HUES64 (cell line): ENCODE data around the gene PCDHA5.

Experiments used
- H3K27ac ChIP-seq: 2 replicates; pipeline ENCODE4 v1.7.0; 2013; ENCODE audit warnings: low read depth, low read length, inconsistent platforms
- H3K27me3 ChIP-seq: 2 replicates; pipeline ENCODE4 v1.6.1; 2013; ENCODE audit warnings: mild to moderate bottlenecking, low read length; ENCODE audit not compliant: insufficient read depth
- H3K36me3 ChIP-seq: 2 replicates; pipeline ENCODE4 v1.6.1; 2013; ENCODE audit warnings: mild to moderate bottlenecking, low read length; ENCODE audit not compliant: insufficient read depth
- H3K4me1 ChIP-seq: 2 replicates; pipeline ENCODE4 v1.6.1; 2013; ENCODE audit warnings: mild to moderate bottlenecking, low read length, moderate library complexity; ENCODE audit not compliant: insufficient read depth
- H3K4me3 ChIP-seq: 2 replicates; pipeline ENCODE4 v1.5.1; 2013; ENCODE audit warnings: mild to moderate bottlenecking, low read length, moderate library complexity
- H3K9ac ChIP-seq: 2 replicates; pipeline ENCODE4 v1.6.1; 2013; ENCODE audit warnings: mild to moderate bottlenecking, low read depth, low read length
- H3K9me3 ChIP-seq: 2 replicates; pipeline ENCODE4 v1.6.1; 2013; ENCODE audit warnings: low read depth, low read length; ENCODE audit not compliant: insufficient read depth
- WGBS: fragments of 150-250, 120-280 bp; methylation state at CpG from one replicate; pipeline ENCODE4 v1.1.7; 2013; ENCODE audit warnings: missing lambda C conversion rate; 5-methylcytosine and 5-hydroxymethylcytosine counted together

PCDHA5 gene

DNA sequence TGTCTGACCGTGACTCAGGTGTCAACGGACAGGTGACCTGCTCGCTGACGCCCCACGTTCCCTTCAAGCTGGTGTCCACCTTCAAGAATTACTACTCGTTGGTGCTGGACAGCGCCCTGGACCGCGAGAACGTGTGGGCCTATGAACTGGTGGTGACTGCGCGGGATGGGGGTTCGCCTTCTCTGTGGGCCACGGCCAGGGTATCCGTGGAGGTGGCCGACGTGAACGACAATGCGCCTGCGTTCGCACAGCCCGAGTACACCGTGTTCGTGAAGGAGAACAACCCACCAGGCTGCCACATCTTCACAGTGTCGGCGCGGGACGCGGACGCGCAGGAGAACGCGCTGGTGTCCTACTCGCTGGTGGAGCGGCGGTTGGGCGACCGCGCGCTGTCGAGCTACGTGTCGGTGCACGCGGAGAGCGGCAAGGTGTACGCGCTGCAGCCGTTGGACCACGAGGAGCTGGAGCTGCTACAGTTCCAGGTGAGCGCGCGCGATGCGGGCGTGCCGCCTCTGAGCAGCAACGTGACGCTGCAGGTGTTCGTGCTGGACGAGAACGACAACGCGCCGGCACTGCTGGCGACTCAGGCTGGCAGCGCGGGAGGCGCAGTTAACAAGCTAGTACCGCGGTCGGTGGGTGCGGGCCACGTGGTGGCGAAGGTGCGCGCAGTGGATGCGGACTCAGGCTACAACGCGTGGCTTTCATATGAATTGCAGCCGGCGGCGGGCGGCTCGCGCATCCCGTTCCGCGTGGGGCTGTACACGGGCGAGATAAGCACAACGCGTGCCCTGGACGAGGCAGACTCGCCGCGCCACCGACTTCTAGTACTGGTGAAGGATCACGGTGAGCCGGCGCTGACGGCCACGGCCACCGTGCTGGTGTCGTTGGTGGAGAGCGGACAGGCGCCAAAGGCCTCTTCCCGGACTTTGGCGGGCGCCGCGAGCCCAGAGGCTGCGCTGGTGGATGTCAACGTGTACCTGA, 49.1 kb downstream of the PCDHA5 start:
- H3K27ac ChIP-seq = no peak overlapping the region
- WGBS = 97% methylated on average over 114 of the region's 114 CpGs
- H3K9me3 ChIP-seq = 0 out of 2 replicates have a peak, but pooled peaks cover 4% of the 10 kb centered on the region
- H3K4me3 ChIP-seq = no peak overlapping the region; the same call in 1 of the 2 replicates
- H3K9ac ChIP-seq = no peak overlapping the region
- H3K4me1 ChIP-seq = 0 out of 2 replicates have a peak, but pooled peaks cover 3% of the 10 kb centered on the region
- H3K27me3 ChIP-seq = no peaks in the 10 kb centered on the region
- H3K36me3 ChIP-seq = peaks cover 6% of the 10 kb centered on the region; the same call in 1 of the 2 replicates
